VCaP (cell line): ENCODE results near the gene CTIF.

ENCODE experiments used
- H3K27ac ChIP-seq: fragments of 450-650 bp; 2 replicates; pipeline ENCODE4 v1.5.1; 2017
- CTCF ChIP-seq: fragments of 450-650 bp; conservative IDR thresholded peaks from 2 replicates; pipeline ENCODE4 v1.5.1; 2017; ENCODE audit warnings: mild to moderate bottlenecking, moderate library complexity

Gene CTIF

DNA sequence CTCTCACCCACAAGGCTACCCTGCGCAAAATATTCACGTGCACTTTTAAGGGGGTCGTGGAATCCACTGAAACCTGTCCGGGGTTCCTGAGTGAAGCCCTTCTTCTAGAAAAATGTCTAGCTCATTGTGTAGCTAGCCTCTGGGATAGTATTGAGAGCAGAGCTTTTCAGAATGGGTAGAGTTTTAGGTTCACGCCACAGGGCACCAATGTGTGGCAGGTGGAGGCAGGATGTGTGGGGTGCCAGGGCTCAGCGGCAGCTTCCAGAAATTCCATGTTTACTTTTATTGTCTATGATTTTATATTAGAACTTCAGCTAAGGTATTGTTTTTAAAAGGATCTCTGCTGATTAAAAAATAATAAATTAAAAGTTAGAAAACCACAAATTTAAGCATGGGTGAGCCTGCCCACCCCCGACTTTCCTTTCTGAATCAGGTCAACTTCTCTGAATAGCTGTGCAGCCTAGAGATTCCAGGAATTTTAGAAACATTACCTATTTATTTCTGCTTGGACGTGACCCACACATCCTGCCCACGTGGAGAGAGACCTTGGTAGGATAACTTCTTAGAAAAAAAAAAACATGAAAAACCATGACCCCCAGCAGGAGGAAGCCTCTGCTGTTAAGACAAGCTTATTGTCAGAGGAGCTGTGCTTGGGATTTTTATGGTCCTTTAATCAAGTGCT lies 163.7 kb downstream of the CTIF start:
- TF ChIP-seq CTCF, result no peak
- H3K27ac ChIP-seq, result no peak overlapping the region

DNA sequence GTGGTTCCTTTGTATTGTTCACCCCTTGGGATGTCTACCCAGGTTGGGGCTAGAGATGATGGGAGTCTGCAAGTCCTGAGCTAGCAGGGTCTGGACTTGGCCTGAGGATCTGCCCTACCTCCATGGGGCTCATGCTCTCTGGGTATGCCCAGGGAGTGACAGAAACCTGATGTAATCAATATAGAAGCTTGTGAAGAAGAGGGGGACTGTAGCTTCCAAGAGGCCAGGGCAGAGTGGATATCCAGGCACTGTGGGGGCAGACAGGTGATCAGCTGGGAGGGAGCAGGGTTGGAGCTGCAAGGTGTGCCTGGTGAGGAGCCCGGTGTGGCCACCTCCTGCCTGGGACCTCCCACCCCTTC lies 164.2 kb downstream of the CTIF start:
- no peak overlapping the region for H3K27ac ChIP-seq
- TF ChIP-seq CTCF, result no peak

DNA sequence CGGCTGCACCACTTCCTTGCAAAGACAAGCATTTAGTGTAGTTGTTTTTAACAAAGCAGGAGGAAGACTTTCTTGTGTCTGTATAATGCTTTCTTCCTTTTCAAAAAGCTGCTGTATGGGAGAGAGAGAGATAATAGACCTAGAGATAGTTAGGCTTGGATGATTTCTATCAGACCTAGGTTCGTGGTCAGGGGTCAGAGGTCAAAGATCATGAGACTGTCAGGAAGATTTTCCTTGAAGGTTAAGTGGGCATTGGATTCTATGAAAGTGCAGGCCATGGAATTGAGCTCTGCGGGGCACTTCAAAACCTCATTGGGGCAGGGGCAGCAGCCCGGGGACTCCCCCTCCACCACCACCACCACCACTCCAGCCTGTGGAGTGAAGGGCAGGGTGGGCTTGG lies 164.6 kb downstream of the CTIF start:
- no peak for TF ChIP-seq CTCF

DNA sequence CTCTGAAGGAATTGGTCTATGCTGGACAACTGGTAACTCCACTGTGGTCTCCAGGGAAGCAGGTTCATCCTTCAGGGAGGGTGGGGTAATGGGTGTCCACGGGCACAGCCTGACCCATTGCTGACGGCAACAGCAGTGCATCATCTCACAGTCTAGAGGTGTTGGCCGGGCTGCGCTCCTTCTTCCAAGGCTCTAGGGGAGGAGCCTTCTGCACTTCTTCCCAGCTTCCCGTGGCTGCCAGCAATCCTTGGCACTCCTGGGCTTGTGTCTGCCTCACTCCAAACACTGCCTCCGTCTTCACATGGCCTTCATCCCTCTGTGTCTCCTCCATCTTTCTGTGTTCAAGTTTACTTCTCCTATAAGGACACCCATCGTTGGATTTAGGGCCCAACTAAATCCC lies 166.2 kb downstream of the CTIF start:
- H3K27ac ChIP-seq, result no peak overlapping the region
- no peak for TF ChIP-seq CTCF

More for the DNA sequence above, 164.6 kb downstream of the CTIF start:
- no peak overlapping the region for H3K27ac ChIP-seq

GRCh38 chr18:48705531-48705930 lies 166.7 kb downstream of the CTIF start:
- no peak for TF ChIP-seq CTCF
- no peak overlapping the region for H3K27ac ChIP-seq

- H3K27ac ChIP-seq, result no peak overlapping the region
- TF ChIP-seq CTCF, result no peak
Observed at GRCh38 chr18:48706731-48707130, 167.9 kb downstream of the CTIF start.

DNA sequence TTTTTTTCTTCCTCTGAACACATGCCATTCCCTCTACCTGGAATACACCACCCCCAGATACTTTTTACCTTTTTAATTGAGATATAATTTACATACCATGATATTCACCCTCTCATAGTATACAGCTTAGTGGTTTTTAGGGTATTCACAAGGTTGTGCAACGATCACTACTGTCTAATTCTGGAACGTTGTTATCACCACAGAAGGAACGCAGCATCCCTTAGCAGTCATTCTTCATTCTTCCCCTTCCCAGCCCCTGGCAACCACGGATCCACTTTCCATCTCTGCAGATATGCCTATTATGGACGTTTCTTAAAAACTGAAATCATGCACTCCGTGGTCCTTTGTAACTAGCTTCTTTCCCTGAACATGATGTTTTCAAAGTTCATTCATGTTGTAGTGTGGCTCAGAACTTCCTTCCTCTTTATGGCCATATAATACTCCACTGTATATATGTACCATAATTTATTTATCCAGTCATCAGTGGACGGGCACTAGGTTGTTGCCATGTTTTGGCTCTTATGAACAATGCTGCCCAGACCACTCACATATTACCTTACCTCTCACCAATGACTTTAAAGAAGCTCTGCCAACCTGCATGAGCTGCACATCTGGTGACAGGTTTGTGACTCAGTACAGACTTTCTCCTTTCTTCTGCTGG lies 168.9 kb downstream of the CTIF start:
- H3K27ac ChIP-seq, result no peak overlapping the region
- TF ChIP-seq CTCF, result no peak
